Stimulated activated CD4-positive, alpha-beta T cell treated with anti-CD3 and anti-CD28 coated beads, Interleukin-12 subunit alpha, Interleukin-12 subunit beta, amount 100 ng/mL, for 4 hours (primary cell): ENCODE results near the gene DHDH.
"Not testable (repeated sequence)": the region's sequence is repeated elsewhere in the genome, so short reads cannot be mapped to it uniquely, and the experiment has no call there.

ENCODE experiments used
- DNase-seq: peaks from one replicate; pipeline ENCODE4 v3.0.0-alpha.2; 2020

DHDH gene

DNA sequence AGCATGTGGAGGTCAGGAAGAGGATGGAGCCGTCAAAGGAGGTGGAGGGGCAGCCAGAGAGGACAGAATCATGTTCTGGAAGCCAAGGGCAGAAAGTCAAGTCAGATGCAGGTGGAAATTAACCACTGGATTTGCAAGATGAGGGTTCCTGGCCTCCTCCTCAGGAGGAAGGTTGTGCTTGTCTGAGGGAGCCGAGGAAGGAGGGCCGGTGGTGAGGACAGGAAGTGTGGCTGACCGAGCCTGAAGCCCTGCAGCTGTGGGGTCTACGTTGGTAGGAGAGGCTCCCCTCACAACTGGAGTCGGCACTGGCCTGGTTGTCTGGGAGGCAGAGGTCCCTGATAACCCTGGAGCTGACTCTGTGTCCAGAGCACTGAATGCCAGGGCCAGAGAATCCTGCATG, 15.4 kb upstream of the DHDH start:
- no peak for DNase-seq

DNA sequence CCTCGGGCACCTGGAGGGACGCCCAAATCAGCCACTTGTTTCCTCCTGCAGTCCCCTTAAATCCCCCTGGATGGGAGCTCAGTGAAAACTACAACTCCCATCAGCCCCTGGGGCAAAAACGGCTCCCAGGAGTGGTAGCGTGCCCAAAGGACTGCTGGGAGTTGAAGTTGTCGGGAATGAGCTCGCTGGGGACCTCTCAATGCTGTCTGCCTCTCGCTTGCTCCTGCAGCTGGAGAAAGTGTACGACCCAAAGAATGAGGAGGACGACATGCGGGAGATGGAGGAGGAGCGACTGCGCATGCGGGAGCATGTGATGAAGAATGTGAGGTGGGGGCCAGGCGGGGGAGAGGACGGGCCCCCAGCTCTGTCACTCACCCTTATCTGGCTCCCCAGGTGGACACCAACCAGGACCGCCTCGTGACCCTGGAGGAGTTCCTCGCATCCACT, 14.7 kb upstream of the DHDH start:
- no peak for DNase-seq

DNA sequence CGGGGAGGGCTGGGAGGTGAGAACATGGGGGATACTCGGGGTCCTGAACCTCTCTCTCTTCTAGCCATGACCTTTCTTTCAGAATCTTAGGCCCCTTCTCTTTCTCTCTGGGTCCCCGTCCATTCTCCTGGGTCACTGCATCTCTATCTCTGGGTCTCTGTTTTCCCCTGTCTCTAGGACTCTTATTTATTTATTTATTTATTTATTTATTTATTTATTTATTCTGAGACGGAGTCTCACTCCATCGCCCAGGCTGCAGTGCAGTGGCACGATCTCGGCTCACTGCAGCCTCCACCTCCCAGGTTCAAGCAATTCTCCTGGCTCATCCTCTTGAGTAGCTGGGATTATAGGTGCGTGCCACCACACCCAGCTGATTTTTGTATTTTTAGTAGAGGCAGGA, 14.2 kb upstream of the DHDH start:
- not testable (repeated sequence) for DNase-seq

DNA sequence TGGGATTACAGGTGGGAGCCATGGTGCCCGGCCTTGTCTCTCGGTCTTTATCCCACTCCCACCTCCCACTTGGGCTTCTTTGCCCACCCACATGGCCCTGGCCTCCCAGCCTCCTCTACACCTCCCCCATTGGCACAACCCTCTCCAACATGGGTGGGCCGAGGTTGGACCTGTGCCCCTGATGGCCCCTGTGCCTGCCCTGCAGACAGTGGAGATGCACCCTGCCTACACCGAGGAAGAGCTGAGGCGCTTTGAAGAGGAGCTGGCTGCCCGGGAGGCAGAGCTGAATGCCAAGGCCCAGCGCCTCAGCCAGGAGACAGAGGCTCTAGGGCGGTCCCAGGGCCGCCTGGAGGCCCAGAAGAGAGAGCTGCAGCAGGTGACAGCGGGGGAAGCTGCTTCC, 12.6 kb upstream of the DHDH start:
- DNase-seq, result no peak

DNA sequence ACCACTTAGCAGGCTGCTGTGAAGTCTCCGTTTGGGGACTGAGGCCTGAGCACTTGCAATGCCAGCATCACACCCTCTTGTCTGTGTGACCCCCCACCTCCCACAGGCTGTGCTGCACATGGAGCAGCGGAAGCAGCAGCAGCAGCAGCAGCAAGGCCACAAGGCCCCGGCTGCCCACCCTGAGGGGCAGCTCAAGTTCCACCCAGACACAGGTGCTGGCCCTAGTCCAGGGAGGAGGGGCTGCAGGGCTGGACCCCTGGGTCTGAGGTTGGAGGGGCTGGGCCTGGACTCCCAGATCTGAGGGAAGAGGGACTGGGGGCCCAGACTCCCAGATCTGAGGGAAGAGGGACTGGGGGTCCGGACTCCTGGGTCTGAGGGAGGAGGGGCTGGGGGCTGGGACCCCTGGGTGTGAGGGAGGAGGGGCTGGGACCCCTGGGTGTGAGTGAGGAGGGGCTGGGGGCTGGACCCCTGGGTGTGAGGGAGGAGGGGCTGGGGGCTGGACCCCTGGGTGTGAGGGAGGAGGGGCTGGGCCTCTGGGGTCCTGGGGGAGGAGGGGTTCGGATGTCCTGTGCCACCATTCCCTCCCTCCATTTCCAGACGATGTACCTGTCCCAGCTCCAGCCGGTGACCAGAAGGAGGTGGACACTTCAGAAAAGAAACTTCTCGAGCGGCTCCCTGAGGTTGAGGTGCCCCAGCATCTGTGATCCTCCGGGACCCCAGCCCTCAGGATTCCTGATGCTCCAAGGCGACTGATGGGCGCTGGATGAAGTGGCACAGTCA, 11.6 kb upstream of the DHDH start:
- DNase-seq, result no peak

DNA sequence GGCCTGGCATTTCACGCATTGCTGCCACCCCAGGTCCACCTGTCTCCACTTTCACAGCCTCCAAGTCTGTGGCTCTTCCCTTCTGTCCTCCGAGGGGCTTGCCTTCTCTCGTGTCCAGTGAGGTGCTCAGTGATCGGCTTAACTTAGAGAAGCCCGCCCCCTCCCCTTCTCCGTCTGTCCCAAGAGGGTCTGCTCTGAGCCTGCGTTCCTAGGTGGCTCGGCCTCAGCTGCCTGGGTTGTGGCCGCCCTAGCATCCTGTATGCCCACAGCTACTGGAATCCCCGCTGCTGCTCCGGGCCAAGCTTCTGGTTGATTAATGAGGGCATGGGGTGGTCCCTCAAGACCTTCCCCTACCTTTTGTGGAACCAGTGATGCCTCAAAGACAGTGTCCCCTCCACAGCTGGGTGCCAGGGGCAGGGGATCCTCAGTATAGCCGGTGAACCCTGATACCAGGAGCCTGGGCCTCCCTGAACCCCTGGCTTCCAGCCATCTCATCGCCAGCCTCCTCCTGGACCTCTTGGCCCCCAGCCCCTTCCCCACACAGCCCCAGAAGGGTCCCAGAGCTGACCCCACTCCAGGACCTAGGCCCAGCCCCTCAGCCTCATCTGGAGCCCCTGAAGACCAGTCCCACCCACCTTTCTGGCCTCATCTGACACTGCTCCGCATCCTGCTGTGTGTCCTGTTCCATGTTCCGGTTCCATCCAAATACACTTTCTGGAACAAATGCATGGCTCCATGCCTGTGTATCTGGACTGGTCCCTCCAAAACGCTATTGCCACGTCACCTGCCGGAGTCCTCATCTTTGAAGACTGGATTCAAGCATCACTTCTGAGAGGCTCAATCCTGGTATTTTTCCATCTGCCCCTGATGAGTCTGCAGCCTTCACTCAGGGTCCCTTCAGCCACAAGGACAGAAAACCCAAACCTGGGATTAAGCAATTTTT, 10.7 kb upstream of the DHDH start:
- DNase-seq, result no peak

DNA sequence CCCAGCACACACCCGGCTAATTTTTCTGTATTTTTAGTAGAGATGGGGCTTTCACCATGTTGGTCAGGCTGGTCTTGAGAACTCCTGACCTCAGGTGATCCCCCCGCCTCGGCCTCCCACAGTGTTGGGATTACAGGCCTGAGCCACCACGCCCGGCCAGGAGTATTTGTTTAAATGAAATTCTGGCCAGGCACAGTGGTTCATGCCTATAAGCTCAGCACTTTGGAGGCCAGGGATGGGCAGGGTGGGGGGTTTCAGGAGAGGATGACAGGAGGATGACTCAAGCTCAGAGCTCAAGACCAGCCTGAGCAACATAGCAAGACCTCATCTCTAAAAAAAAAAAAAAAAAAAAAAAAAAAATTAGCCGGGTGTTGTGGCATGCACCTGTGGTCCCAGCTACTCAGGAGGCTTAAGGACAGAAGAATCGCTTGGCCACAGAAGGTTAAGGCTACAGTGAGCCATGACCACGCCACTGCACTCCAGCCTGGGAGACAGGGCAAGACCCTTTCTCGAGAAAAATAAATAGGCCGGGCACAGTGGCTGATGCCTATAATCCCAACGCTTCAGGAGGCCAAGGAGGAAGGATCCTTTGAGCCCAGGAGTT, 8.2 kb upstream of the DHDH start:
- no peak for DNase-seq

DNA sequence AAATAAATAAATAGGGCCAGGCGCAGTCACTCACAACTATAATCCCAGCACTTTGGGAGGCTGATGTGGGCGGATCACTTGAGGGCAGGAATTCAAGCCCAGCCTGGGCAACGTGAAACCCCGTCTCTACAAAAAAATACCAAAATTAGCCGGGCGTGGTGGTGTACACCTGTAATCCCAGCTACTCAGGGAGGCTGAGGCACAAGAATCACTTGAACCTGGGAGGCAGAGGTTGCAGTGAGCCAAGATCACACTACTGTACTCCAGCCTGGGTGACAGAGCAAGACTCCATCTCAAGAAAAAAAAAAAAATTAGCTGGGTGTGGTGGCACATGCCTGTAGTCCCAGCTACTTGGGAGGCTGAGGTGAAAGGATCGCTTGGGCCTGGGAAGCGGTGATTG, 7.6 kb upstream of the DHDH start:
- not testable (repeated sequence) for DNase-seq

DNA sequence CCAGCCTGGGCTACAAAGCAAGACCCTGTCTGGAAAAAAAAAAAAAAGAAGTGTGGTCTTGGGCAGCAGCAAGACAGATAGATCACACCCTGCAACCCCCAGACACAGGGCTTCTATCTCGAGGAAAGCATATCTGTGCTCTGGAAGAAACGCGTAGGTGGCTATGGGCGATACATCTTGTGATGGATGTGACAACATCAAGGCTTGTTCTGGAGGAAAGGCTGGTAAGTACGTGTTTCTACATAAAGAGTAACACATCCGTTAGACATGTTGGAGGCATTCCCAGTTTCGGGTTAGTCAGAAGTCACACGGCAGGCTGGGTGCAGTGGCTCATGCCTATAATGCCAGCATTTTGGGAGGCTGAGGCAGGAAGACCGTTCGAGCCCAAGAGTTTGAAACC, 6.6 kb upstream of the DHDH start:
- peak; percentile 16 for DNase-seq

DNA sequence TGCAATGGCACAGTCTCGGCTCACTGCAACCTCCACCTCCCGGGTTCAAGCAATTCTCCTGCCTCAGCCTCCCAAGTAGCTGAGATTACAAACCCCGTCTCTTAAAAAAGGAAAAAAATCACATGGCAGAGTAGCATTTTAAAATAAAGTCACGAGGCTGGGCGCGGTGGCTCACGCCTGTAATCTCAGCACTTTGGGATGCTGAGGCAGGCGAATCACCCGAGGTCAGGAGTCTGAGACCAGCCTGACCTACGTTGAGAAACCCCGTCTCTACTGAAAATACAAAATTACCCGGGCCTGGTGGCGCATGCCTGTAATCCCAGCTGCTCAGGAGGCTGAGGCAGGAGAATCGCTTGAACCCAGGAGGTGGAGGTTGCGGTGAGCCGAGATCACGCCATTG, 5.8 kb upstream of the DHDH start:
- not testable (repeated sequence) for DNase-seq

DNA sequence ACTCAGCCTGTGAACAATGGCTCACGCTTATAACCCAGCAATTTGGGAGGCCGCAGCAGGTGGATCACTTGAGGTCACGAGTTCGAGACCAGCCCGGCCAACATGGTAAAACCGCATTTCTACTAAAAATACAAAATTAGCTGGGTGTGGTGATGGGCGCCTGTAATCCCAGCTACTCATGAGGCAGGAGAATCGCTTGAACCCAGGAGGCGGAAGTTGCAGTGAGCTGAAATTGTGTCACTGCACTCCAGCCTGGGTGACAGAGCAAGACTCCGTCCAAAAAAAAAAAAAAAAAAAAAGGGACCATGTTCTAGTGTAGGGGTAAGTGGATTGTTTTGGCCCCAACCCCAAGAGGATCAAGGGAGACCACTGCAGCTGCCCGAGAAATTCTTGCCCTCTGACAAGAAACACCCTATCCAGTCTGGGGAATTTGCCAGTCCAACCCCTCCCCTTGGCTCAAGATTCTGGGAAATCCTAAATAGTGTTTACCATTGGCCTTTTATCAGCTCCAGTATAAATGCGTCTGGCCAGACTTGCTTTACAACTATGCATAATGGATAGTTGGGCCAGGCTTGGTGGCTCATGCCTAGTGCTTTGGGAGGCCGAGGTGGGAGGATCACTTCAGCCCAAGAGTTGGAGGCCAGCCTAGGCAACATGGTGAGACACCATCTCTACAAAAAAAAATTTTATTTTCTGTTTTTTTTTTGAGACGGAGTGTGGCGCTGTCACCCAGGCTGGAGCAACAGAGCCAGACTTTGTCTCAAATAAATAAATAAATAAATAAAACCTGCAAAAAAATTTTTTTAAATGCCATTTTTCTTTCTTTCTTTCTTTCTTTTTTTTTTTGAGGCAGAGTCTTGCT, 5.1 kb upstream of the DHDH start:
- DNase-seq, result no peak

DNA sequence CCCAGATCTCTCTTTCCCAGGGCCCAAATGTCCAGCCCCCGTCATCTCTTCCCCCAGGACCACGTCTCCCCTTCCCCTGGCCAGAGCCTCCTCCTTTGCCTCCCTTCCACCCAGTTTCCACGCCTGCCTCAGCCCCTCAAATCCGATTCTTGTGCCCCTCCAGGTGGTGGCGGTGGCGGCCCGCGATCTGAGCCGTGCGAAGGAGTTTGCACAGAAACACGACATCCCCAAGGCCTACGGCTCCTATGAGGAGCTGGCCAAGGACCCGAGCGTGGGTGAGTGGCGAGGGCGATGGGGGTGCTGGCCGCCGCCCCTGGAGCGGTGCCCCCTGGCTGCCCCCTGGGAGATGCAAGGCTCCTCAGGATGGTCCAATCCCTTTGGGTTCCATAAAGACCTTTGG, 1.3 kb downstream of the DHDH start:
- no peak for DNase-seq

DNA sequence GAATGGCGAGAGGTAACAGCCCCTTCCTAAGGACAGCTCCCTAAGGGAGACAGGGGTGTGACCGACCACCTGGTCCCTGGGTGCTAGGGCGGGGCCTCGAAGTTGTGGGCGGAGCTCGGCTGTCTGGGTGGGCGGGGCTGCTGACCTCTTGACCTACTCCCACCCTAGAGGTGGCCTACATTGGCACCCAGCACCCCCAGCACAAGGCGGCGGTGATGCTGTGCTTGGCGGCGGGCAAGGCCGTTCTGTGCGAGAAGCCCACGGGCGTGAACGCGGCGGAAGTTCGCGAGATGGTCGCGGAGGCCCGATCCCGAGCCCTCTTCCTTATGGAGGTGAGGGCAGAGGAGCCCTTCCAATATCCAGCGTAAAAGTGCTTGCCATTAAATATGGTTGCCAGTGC, 2.4 kb downstream of the DHDH start:
- DNase-seq, result no peak

DNA sequence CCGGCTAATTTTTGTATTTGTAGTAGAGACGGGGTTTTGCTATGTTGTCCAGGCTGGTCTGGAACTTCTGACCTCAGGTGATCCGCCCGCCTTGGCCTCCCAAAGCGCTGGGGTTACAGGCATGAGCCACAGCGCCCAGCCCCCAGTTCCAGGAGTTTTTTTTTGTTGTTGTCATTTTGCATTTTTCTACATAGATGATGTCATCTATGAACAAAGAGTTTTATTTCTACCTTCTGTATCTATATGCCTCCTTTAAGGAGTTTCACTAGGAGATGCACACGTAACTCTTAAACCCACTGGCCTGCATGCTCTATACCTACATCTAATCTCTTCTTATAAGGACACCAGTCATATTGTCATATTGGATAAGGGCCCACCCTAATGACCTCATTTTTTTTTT, 4.8 kb downstream of the DHDH start:
- DNase-seq, result no peak

DNA sequence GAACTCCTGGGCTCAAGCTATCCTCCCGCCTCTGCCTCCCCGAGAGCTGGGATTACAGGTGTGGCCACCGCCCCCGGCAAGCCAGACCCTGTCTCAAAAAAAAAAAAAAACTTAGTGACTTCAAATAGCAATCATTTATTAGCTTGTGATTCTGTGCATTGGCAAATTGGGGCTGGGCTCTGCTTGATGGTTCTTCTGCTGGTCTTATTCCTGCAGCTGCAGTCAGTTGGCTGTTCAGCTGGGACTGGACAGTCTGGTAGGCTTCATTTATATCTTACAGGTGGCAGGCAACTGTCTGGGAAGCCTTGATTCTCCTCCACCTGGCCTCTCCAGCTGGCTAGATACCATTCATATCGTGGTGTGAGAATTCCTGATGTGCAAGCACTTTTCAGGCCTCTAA, 7.4 kb downstream of the DHDH start:
- DNase-seq, result no peak

DNA sequence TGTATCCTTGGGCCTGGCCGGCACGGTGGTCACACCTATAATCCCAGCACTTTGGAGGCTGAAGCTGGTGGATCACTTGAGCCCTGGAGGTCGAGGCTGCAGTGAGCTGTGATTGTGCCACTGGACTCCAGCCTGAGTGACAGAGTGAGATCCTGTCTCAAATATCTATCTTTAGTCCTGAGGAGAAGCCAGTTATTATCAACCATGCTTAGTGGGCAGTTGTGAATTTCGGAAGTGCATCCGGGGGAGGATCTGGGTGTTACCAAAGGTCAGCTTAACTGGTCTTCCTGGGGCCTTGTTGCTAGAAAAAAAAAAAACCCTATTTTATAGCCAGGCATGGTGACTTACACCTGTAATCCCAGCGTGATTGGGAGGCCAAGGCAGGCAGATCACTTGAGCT, 9.6 kb downstream of the DHDH start:
- DNase-seq, result no peak

DNA sequence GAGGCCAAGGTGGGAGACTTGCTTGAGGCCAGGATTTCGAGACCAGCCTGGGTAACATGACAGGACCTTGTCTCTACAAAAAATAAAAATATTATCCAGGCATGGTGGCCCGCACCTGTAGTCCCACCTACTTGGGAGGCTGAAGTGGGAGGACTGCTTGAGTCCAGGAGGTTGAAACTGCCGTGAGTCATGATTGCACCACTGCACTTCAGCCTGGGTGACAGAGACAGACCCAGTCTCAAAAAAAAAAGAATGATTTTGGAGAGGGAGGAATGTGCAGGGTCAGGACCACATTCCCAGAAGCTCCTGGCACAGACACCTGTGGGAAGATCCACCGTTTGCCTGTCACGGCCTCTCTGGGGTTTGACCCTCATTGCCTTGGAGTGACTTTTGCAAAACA, 11.9 kb downstream of the DHDH start:
- no peak for DNase-seq

DNA sequence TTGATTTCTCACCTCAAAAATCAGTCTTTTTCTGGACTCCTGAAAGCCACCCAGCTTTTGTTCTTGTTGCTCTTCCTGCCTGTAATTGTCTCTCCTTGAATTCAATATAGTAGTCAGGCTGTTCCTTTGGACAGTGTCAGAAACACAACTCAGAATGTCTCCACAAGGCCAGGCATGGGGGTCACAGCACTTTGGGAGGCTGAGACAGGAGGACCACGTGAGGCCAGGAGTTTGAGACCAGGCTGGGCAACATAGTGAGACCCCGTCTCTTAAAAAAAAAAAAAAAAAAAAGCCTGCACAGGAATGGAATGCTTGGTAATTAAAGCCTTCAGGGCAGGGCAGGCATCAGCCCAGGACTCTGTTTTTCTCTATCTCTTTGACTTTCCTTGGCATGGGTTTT, 12.3 kb downstream of the DHDH start:
- no peak for DNase-seq

DNA sequence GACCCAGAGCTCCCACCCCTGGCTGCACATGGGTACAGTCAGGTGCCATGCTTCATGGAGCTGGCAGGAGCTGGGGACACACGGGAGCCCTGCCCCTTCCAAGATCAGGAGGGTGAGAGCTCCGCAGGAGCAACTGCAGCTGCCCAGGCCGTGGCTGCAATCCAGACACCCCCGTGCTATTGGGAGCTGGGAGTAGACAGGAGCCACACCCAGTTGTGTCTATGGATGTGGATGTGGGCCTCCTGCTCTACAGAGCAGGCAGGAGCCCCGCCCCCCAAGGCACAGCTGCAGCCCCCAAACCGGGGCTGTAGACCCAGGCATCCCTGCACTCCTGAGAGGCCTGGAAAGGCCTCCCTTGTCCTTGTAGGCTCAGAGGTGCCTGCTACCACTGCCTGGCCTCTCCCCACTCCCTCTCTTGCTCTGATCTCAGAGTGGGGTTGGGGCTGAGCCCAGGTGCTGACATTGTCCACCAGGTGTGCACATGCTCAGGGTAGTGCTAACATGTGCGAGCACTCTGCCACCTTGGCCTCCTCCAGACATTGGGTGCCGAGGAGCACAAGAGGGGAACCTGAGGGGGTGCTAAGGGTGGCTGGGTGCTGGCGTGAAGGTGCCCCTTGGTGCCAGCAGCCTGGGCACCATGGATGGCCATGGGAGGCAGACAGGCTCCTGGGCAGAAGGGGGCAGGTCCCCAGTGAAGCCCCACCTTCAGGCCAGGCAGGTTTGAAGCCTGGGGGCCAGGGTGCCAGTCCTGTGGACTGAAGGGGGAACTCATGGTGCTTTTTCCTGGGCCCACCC, 13.2 kb downstream of the DHDH start:
- DNase-seq, result no peak

DNA sequence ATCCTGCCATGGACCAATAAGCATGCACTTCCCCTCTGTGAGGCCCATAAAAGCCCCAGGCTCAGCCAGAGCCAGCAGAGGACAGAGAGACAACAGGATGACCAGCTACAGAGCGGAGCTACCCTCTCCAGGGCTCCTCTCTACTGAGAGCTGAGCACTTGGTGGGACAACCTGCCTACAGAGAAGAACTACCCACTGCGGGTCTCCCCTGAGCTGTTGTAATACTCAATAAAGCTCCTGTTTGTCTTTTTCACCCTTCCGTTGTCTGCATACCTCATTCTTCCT, 13.7 kb downstream of the DHDH start:
- DNase-seq, result no peak

DNA sequence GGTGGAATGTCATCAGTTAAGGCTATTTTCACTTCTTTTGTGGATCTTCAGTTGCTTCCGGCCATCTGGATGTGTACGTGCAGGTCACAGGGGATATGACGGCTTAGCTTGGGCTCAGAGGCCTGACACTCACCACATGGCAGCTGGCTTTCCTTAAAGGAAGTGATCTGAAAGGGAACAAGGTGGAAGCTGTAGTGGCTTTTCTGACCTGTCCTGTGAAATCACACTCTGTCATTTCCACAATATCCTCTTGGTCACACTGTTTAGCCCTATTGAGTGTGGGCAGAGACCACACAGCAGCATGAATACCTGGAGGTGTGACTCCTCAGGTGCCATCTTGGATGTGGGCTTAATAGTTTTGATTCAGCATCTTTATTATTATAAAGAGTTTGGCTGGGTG, 16.7 kb downstream of the DHDH start:
- DNase-seq, result no peak

DNA sequence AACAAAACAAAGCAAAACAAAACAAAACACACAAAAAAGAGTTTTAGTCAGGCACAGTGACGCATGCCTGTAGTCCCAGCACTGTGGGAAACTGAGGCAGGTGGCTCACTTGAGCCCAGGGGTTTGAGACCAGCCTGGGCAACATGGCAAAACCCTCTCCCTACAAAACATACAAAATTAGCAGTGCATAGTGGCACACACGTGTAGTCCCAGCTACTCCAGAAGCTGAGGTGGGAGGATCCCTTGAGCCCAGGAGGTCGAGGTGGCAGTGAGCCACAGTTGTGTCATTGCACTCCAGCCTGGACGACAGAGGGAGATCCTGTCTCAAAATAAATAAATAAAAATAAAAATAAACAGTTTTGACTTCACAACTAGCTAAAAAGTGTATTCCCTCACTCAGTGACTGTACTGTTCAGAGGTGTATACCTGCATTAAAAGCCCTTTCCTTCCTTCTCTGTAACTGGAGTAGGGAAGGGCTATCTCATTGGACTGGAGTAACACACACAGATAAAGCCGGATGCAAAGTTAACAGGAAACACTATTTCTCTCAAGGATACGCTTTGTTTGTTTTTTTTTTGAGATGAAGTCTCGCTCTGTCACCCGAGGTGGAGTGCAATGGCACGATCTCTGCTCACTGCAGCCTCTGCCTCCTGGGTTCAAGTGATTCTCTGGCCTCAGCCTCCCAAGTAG, 17.5 kb downstream of the DHDH start:
- DNase-seq, result no peak
